HEK293 (cell line): ENCODE measurements around the gene NTN4.

Source experiments
- CTCF ChIP-seq: fragments of 450-650 bp; formaldehyde crosslinking; IDR thresholded peaks from 2 replicates; pipeline ENCODE4 v1.5.1; 2016; ENCODE audit warnings: missing biosample characterization, missing genetic modification characterization
- GLI2 ChIP-seq: fragments of 450-650 bp; formaldehyde crosslinking; IDR thresholded peaks from 2 replicates; pipeline ENCODE4; 2017; ENCODE audit warnings: missing biosample characterization, missing genetic modification characterization, low read depth, borderline replicate concordance
- YY1 ChIP-seq: fragments of 450-650 bp; formaldehyde crosslinking; IDR thresholded peaks from 2 replicates; pipeline ENCODE4 v1.5.1; 2018; ENCODE audit warnings: missing biosample characterization, missing genetic modification characterization
- ZNF23 ChIP-seq: fragments of 450-650 bp; formaldehyde crosslinking; IDR thresholded peaks from 2 replicates; pipeline ENCODE4 v1.5.1; 2016; ENCODE audit warnings: missing biosample characterization, missing genetic modification characterization, borderline replicate concordance
- ZNF239 ChIP-seq: fragments of 450-650 bp; formaldehyde crosslinking; IDR thresholded peaks from 2 replicates; pipeline ENCODE4 v1.5.1; 2016; ENCODE audit warnings: missing biosample characterization, missing genetic modification characterization
- ZNF423 ChIP-seq: fragments of 450-650 bp; formaldehyde crosslinking; IDR thresholded peaks from 2 replicates; pipeline ENCODE4 v1.5.1; 2016; ENCODE audit warnings: missing biosample characterization, missing genetic modification characterization
- ZNF501 ChIP-seq: fragments of 450-650 bp; formaldehyde crosslinking; IDR thresholded peaks from 2 replicates; pipeline ENCODE4 v1.5.1; 2016; ENCODE audit warnings: missing biosample characterization, missing genetic modification characterization
- ZNF510 ChIP-seq: fragments of 450-650 bp; formaldehyde crosslinking; IDR thresholded peaks from 2 replicates; pipeline ENCODE4 v1.5.1; 2018; ENCODE audit warnings: mild to moderate bottlenecking, missing genetic modification characterization, missing biosample characterization; ENCODE audit not compliant: insufficient replicate concordance
- ZNF600 ChIP-seq: fragments of 450-650 bp; formaldehyde crosslinking; IDR thresholded peaks from 2 replicates; pipeline ENCODE4 v1.5.1; 2016; ENCODE audit warnings: missing biosample characterization, missing genetic modification characterization

GRCh38 chr12:95641299-95641952, 149.1 kb downstream of the NTN4 start:
- TF ChIP-seq ZNF501 (tag by site-specific recombination), result no peak
- no peak for TF ChIP-seq CTCF (tag by site-specific recombination)
- TF ChIP-seq ZNF510 (tag by site-specific recombination), result no peak
- TF ChIP-seq YY1 (tag by site-specific recombination), result no peak
- no peak for TF ChIP-seq ZNF423 (tag by site-specific recombination)
- TF ChIP-seq ZNF239 (tag by site-specific recombination), result no peak
- TF ChIP-seq ZNF600 (tag by site-specific recombination), result no peak
- TF ChIP-seq ZNF23 (tag by site-specific recombination), result no peak
- TF ChIP-seq GLI2 (tag by site-specific recombination), result no peak
